HEK293T (cell line): ENCODE data around the gene COL20A1.

Experiments used
- CTCF ChIA-PET: fragments of 350-600 bp; formaldehyde crosslinking; extraction: SDS; loops from one replicate; lab custom pipeline; 2021; ENCODE audit warnings: antibody characterized with exemption, inconsistent platforms; lab: Yijun Ruan, JAX
- POLR2A ChIA-PET: fragments of 350-600 bp; formaldehyde crosslinking; extraction: SDS; loops from one replicate; lab custom pipeline; 2020; ENCODE audit warnings: antibody characterized with exemption, inconsistent platforms; lab: Yijun Ruan, JAX
- DNase-seq: peaks from one replicate; pipeline ENCODE4 v3.0.0; 2012; ENCODE audit warnings: mixed read lengths; ENCODE audit errors: extremely low spot score
- ARNT ChIP-seq: fragments of 450-650 bp; IDR thresholded peaks from 2 replicates; pipeline ENCODE4 v1.6.1; 2017; ENCODE audit warnings: mild to moderate bottlenecking
- BHLHE40 ChIP-seq: fragments of 450-650 bp; IDR thresholded peaks from 2 replicates; pipeline ENCODE4 v1.6.1; 2016; ENCODE audit warnings: mild to moderate bottlenecking, moderate library complexity, borderline replicate concordance
- CTBP1 ChIP-seq: fragments of 450-650 bp; IDR thresholded peaks from 2 replicates; pipeline ENCODE4 v1.6.1; 2016; ENCODE audit warnings: borderline replicate concordance
- ELF4 ChIP-seq: fragments of 450-650 bp; IDR thresholded peaks from 2 replicates; pipeline ENCODE4 v1.6.1; 2017; ENCODE audit warnings: antibody characterized with exemption
- FOXA1 ChIP-seq: fragments of 450-650 bp; IDR thresholded peaks from 2 replicates; pipeline ENCODE4 v1.6.1; 2016; ENCODE audit warnings: mild to moderate bottlenecking
- FOXK2 ChIP-seq: fragments of 450-650 bp; IDR thresholded peaks from 2 replicates; pipeline ENCODE4 v1.6.1; 2016; ENCODE audit warnings: mild to moderate bottlenecking
- FOXM1 ChIP-seq: fragments of 450-650 bp; IDR thresholded peaks from 2 replicates; pipeline ENCODE4 v1.6.1; 2017; ENCODE audit warnings: mild to moderate bottlenecking, borderline replicate concordance
- HDGF ChIP-seq: fragments of 450-650 bp; IDR thresholded peaks from 2 replicates; pipeline ENCODE4 v1.6.1; 2017; ENCODE audit warnings: antibody characterized with exemption, borderline replicate concordance
- L3MBTL2 ChIP-seq: fragments of 450-650 bp; conservative IDR thresholded peaks from 2 replicates; pipeline ENCODE4 v1.6.1; 2016; ENCODE audit warnings: mild to moderate bottlenecking
- LEF1 ChIP-seq: fragments of 450-650 bp; IDR thresholded peaks from 2 replicates; pipeline ENCODE4 v1.6.1; 2017; ENCODE audit warnings: mild to moderate bottlenecking, borderline replicate concordance
- NFRKB ChIP-seq: fragments of 450-650 bp; IDR thresholded peaks from 2 replicates; pipeline ENCODE4 v1.6.1; 2016; ENCODE audit warnings: mild to moderate bottlenecking, moderate library complexity
- PKNOX1 ChIP-seq: fragments of 450-650 bp; IDR thresholded peaks from 2 replicates; pipeline ENCODE4 v1.6.1; 2016
- SP1 ChIP-seq: fragments of 450-650 bp; IDR thresholded peaks from 2 replicates; pipeline ENCODE4 v1.6.1; 2017
- SUZ12 ChIP-seq: fragments of 450-650 bp; IDR thresholded peaks from 2 replicates; pipeline ENCODE4 v1.6.1; 2016; ENCODE audit warnings: mild to moderate bottlenecking
- TARDBP ChIP-seq: fragments of 450-650 bp; IDR thresholded peaks from 2 replicates; pipeline ENCODE4 v1.6.1; 2016
- ZNF384 ChIP-seq: fragments of 450-650 bp; IDR thresholded peaks from 2 replicates; pipeline ENCODE4 v1.6.1; 2016

The COL20A1 gene

GRCh38 chr20:63347081-63347741 is 54.2 kb downstream of the COL20A1 start:
- ChIA-PET CTCF (no interaction called here), POLR2A (no interaction called here)
- no peak for DNase-seq
- no peak for TF ChIP-seq PKNOX1
- TF ChIP-seq ZNF384: no peak
- no peak for TF ChIP-seq ARNT
- TF ChIP-seq FOXM1: no peak
- no peak for TF ChIP-seq FOXK2

- no peak for TF ChIP-seq ARNT
- no peak for TF ChIP-seq PKNOX1
- DNase-seq: no peak
- ChIA-PET POLR2A (no interaction called here), CTCF (interaction anchor here (0.5 to 0.9 kb wide), 2 partner anchors 35 to 125 kb away, joined by 3 to 4 read pairs; no protein-coding TSS in a partner anchor)
These were observed 55.2 kb downstream of the COL20A1 start for GRCh38 chr20:63347950-63348827.

- TF ChIP-seq ELF4 (no peak), CTBP1 (no peak), SP1 (no peak), ZNF384 (no peak), LEF1 (no peak), SUZ12 (no peak), FOXK2 (no peak), TARDBP (no peak), HDGF (no peak), ARNT (no peak), L3MBTL2 (no peak), PKNOX1 (no peak), FOXM1 (no peak), BHLHE40 (no peak), FOXA1 (no peak), NFRKB (no peak)
- CTCF ChIA-PET: interaction anchor here (0.9 kb wide), 1 partner anchor 125 kb away, joined by 3 read pairs; no protein-coding TSS in a partner anchor
- no peak for DNase-seq
- POLR2A ChIA-PET: no interaction called here
These were observed 56.0 kb downstream of the COL20A1 start for GRCh38 chr20:63348828-63349515.

- TF ChIP-seq HDGF: no peak
- no peak for TF ChIP-seq SUZ12
- TF ChIP-seq NFRKB: no peak
- TF ChIP-seq FOXA1: no peak
- TF ChIP-seq SP1: no peak
- no peak for TF ChIP-seq ZNF384
- no peak for TF ChIP-seq ELF4
- TF ChIP-seq LEF1: no peak
- TF ChIP-seq TARDBP: no peak
- ChIA-PET POLR2A (no interaction called here), CTCF (no interaction called here)
- DNase-seq: no peak
These were observed 56.5 kb downstream of the COL20A1 start for GRCh38 chr20:63349516-63349895.

GRCh38 chr20:63350196-63350595 is 57.2 kb downstream of the COL20A1 start:
- no peak for TF ChIP-seq TARDBP
- no peak for TF ChIP-seq FOXK2
- TF ChIP-seq SUZ12: no peak
- no peak for TF ChIP-seq HDGF
- no peak for TF ChIP-seq NFRKB
- TF ChIP-seq FOXA1: no peak
- TF ChIP-seq PKNOX1: no peak
- TF ChIP-seq ZNF384: no peak
- TF ChIP-seq SP1: no peak
- no peak for TF ChIP-seq L3MBTL2
- TF ChIP-seq FOXM1: no peak
- TF ChIP-seq BHLHE40: no peak
- no peak for TF ChIP-seq ARNT
- no peak for TF ChIP-seq LEF1
- no peak for TF ChIP-seq CTBP1
- no peak for TF ChIP-seq ELF4
- CTCF ChIA-PET: no interaction called here
- POLR2A ChIA-PET: no interaction called here
- DNase-seq: no peak
